ENCODE measurements around the gene PARD6G.

Gene PARD6G

DNA sequence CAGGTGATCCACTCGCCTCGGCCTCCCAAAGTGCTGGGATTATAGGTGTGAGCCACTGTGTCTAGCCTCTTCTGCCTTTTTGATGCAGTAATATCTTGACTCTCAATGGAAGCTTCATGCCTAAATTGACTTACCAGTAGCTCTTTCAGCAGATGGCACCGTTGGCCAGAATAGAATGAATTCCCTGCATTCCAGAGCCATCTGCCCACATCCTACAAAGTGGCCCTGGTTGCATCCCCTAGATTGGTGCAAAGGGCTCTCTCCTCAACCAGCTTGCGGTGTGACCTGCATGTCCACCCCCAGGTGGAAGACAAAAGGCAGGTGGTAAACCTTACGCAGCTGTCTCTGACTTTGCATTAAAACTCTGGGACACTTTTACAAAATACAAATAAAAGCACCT, 4.4 kb upstream of the PARD6G start:
- no peaks in the 10 kb centered on the region for H3K36me3 ChIP-seq (ENCODE audit: control insufficient read depth in 2 of 2, insufficient read depth in 2 of 2, low read length in 2 of 2)
- no peak overlapping the region for H3K9ac ChIP-seq (ENCODE audit: low read depth in 1 of 2, low read length in 2 of 2)
- H3K4me3 ChIP-seq (ENCODE audit: low read length in 2 of 2) = no peak overlapping the region
- no peaks in the 10 kb centered on the region for H3K9me3 ChIP-seq (ENCODE audit: control insufficient read depth in 2 of 2, low read length in 2 of 2)
- H3K27ac ChIP-seq (ENCODE audit: low read depth in 2 of 2, low read length in 2 of 2) = no peak overlapping the region
- no peaks in the 10 kb centered on the region for H3K4me1 ChIP-seq (ENCODE audit: control insufficient read depth in 2 of 2, insufficient read depth in 2 of 2, low read length in 2 of 2)
- peaks cover 0 to 2% of the 10 kb centered on the region in 2 donors for H3K27me3 ChIP-seq (ENCODE audit: control insufficient read depth in 2 of 2, insufficient read depth in 2 of 2, low read length in 2 of 2)

DNA sequence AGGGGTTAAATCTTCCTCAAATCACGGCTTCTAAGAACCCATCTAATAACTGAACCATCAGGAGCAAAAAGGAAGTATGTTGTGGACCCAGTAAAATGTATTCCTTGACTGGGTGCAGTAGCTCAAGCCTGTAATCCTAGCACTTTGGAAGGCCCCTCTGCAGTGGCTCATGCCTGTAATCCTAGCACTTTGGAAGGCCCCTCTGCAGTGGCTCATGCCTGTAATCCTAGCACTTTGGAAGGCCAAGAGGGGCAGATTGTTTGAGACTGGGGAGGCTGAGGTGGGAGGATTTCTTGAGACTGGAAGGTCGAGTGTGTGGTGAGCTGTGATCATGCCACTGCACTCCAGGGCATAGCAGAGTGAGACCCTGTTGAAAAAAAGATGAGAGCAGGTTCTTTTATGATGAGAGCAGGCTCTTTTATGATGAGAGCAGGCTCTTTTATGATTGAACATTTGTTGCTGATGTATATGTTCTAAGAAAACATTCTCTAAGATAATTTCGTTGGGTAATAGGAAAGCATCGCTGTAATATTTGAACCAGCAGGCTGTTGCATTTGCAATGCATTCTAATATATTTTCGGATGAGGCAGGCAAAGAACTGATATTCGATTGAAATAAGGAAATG, 3.5 kb upstream of the PARD6G start:
- H3K27me3 ChIP-seq (ENCODE audit: control insufficient read depth in 2 of 2, insufficient read depth in 2 of 2, low read length in 2 of 2) = peaks cover 2% of the 10 kb centered on the region in 2 donors
- no peak overlapping the region for H3K27ac ChIP-seq (ENCODE audit: low read depth in 2 of 2, low read length in 2 of 2)
- no peaks in the 10 kb centered on the region for H3K36me3 ChIP-seq (ENCODE audit: control insufficient read depth in 2 of 2, insufficient read depth in 2 of 2, low read length in 2 of 2)
- H3K4me1 ChIP-seq (ENCODE audit: control insufficient read depth in 2 of 2, insufficient read depth in 2 of 2, low read length in 2 of 2) = no peaks in the 10 kb centered on the region
- no peaks in the 10 kb centered on the region for H3K9me3 ChIP-seq (ENCODE audit: control insufficient read depth in 2 of 2, low read length in 2 of 2)
- no peak overlapping the region for H3K9ac ChIP-seq (ENCODE audit: low read depth in 1 of 2, low read length in 2 of 2)
- H3K4me3 ChIP-seq (ENCODE audit: low read length in 2 of 2) = no peak overlapping the region

DNA sequence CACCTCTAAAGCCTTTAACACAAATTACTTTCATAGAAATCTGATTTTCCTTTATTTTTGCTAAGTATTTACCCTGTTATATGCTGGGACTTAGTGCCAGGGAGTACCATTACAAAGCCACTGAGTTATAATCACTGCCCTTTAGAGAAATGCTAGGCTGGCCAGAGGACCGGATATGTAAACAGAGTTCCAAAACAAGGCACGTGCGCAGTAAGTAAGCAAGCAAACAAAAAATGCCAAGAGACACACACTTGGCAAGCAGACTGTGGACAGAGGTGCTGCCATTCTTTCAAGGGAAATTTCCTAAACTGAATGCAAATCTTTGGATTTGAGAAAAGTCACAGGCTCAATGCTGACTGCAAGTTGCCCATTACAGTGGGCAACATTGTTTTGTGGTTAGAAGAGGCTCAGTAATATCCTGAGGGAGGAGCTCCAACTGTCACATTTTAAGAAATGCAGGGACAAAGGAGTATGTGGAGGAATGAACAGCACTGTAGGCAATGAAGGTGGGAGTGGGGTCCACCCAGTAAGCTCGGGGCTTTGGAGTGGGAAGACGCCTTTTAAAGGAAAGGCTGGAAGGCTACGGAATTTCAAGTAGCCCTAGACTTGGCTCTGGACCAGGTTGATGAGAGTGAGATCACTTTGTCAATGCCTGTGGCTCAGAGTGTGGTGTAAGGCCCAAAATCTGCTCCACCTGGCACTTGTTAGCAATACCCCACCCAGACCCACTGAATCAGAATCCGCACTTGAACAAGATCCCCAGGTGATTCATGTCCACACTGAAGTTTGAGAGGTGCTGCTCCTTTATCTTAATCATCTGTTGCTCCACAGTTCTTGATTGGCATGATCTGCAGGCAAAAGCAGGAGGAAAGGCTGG, 2.1 kb upstream of the PARD6G start:
- H3K9ac ChIP-seq (ENCODE audit: low read depth in 1 of 2, low read length in 2 of 2) = no peak overlapping the region
- H3K27me3 ChIP-seq (ENCODE audit: control insufficient read depth in 2 of 2, insufficient read depth in 2 of 2, low read length in 2 of 2) = peaks cover 3 to 6% of the 10 kb centered on the region in 2 donors
- H3K27ac ChIP-seq (ENCODE audit: low read depth in 2 of 2, low read length in 2 of 2) = no peak overlapping the region
- no peaks in the 10 kb centered on the region for H3K36me3 ChIP-seq (ENCODE audit: control insufficient read depth in 2 of 2, insufficient read depth in 2 of 2, low read length in 2 of 2)
- H3K9me3 ChIP-seq (ENCODE audit: control insufficient read depth in 2 of 2, low read length in 2 of 2) = no peaks in the 10 kb centered on the region
- H3K4me3 ChIP-seq (ENCODE audit: low read length in 2 of 2) = no peak overlapping the region
- no peaks in the 10 kb centered on the region for H3K4me1 ChIP-seq (ENCODE audit: control insufficient read depth in 2 of 2, insufficient read depth in 2 of 2, low read length in 2 of 2)

DNA sequence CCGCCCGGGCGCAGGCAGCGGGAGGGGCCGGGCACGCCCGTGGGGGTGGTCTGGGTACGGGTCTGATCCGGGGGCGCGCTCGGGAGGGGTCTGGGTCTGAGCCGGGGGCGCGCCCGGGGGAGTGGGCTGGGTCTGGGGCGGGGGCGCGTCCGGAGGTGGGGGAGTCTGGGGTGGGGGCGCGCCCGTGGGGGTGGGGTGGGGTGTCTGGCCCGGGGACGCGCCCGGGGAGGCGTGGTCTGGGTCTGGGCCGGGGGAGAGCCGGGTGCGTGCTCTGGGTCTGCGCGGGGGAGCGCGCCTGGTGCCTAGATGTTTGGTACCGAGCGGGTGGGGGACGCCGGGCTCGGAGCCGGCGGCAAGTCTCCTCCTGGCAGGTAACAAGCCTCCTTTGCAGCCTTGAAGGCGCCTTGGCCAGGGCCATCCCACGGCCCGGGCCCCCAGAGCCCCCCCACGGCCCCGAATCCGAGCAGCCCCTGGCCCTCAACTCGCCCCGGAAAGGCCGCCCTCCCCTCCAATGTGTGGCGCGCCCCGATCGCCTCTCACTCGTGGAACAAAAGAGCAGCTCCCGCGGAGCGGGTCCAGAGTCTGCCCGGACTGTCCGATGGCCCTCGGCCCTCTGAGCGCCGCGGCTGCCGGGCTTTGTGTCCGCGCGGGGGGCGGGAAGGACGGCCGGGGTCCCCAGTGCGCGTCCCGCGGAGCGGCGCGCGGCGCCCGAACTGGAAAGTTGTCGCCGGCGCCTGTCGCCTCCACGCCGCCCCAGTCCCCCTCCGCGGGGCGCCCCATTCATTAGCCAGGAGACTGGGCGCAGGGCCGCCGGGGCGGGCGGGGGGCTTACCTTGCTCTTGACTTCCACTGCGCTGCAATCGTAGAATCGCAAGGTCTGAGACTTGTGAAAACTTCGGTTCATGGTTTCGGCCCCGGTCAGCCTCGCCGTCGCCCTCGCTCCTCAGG, 595 bp downstream of the PARD6G start:
- H3K27ac ChIP-seq (ENCODE audit: low read depth in 2 of 2, low read length in 2 of 2) = no peak overlapping the region

DNA sequence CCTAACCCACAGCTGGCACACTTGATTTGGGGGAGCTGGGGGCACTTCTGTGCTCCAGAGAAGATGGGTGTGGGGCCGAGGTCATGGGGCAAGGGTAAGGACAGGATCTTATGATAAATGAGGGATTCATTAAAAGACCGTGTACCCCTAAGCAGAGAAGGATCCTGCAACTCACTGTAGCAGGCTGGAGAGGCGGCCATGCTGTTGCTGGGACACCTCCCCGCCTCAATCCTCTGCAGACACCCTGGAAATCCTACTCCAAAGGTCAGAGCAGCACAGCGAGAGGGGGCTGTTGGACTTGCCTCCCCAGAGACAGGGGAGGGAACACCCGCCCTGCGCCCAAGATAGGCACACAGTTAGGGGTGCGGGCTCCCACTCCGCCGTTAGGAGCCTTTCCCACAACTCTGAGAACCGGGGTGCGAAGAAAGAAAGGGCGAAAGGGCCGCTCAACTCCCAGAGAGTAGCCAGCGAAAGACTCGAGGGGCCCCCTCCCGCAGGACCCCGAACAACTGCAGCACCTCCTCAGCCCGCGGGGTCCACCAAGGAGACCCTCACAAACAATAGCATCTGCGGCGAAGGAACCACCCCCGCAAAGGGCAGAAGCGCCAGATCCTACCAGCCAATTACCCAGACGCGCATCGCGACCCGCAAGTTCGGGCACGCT, 1.4 kb downstream of the PARD6G start:
- no peak overlapping the region for H3K27ac ChIP-seq (ENCODE audit: low read depth in 2 of 2, low read length in 2 of 2)
- H3K9ac ChIP-seq (ENCODE audit: low read depth in 1 of 2, low read length in 2 of 2) = no peak overlapping the region
- no peaks in the 10 kb centered on the region for H3K9me3 ChIP-seq (ENCODE audit: control insufficient read depth in 2 of 2, low read length in 2 of 2)
- H3K4me1 ChIP-seq (ENCODE audit: control insufficient read depth in 2 of 2, insufficient read depth in 2 of 2, low read length in 2 of 2) = no peaks in the 10 kb centered on the region
- H3K36me3 ChIP-seq (ENCODE audit: control insufficient read depth in 2 of 2, insufficient read depth in 2 of 2, low read length in 2 of 2) = no peaks in the 10 kb centered on the region
- H3K4me3 ChIP-seq (ENCODE audit: low read length in 2 of 2) = peak overlapping the region in 1 of 2 donors; percentile 15
- H3K27me3 ChIP-seq (ENCODE audit: control insufficient read depth in 2 of 2, insufficient read depth in 2 of 2, low read length in 2 of 2) = peaks cover 3 to 4% of the 10 kb centered on the region in 2 donors

More for the DNA sequence above, 595 bp downstream of the PARD6G start:
- Histone ChIP-seq H3K9me3 (ENCODE audit: control insufficient read depth in 2 of 2, low read length in 2 of 2) (no peaks in the 10 kb centered on the region), H3K4me3 (ENCODE audit: low read length in 2 of 2) (peak overlapping the region; percentile 54 to 63), H3K4me1 (ENCODE audit: control insufficient read depth in 2 of 2, insufficient read depth in 2 of 2, low read length in 2 of 2) (no peaks in the 10 kb centered on the region), H3K9ac (ENCODE audit: low read depth in 1 of 2, low read length in 2 of 2) (peak overlapping the region; percentile 41 to 45), H3K27me3 (ENCODE audit: control insufficient read depth in 2 of 2, insufficient read depth in 2 of 2, low read length in 2 of 2) (peaks cover 3 to 5% of the 10 kb centered on the region in 2 donors), H3K36me3 (ENCODE audit: control insufficient read depth in 2 of 2, insufficient read depth in 2 of 2, low read length in 2 of 2) (no peaks in the 10 kb centered on the region)

DNA sequence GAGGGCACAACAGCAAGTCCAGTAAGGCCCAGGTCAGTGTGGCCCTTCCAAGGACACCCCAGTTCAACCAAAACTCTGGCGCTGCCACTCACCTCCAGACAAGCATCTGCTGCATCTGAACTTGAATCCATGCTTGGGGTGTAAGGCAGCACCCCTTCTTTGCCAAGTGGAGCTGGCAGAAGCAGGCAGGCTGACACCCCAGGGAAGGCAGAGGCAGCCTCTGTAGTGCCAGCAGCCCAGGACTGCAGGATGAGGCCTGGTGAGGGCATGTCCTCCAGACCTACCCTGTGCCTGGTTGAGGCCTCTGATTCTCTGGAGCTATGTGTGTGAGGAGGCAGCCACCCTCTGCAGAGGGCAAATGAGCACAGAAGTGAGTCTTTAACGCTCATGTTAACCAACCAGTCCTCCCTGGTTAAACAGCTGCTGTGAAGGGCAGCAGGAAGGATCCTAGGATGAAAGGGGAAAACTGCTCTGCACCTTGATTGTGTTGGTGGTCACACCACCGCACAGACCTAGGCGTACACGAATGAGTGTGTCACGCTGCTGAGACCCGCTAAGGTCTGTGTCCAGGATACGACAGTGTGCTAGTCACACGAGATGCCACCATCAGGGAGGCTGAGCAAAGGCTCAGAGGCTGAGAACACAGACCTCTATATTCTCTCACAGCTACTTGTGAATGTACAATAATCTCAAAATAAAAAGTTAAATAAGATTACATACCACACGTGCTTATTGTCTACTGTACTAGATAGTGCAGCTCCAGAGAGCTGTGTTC, 2.2 kb downstream of the PARD6G start:
- Histone ChIP-seq H3K4me3 (ENCODE audit: low read length in 2 of 2) (no peak overlapping the region), H3K36me3 (ENCODE audit: control insufficient read depth in 2 of 2, insufficient read depth in 2 of 2, low read length in 2 of 2) (no peaks in the 10 kb centered on the region), H3K4me1 (ENCODE audit: control insufficient read depth in 2 of 2, insufficient read depth in 2 of 2, low read length in 2 of 2) (no peaks in the 10 kb centered on the region), H3K27ac (ENCODE audit: low read depth in 2 of 2, low read length in 2 of 2) (no peak overlapping the region), H3K9ac (ENCODE audit: low read depth in 1 of 2, low read length in 2 of 2) (no peak overlapping the region), H3K9me3 (ENCODE audit: control insufficient read depth in 2 of 2, low read length in 2 of 2) (no peaks in the 10 kb centered on the region), H3K27me3 (ENCODE audit: control insufficient read depth in 2 of 2, insufficient read depth in 2 of 2, low read length in 2 of 2) (peaks cover 3 to 4% of the 10 kb centered on the region in 2 donors)

DNA sequence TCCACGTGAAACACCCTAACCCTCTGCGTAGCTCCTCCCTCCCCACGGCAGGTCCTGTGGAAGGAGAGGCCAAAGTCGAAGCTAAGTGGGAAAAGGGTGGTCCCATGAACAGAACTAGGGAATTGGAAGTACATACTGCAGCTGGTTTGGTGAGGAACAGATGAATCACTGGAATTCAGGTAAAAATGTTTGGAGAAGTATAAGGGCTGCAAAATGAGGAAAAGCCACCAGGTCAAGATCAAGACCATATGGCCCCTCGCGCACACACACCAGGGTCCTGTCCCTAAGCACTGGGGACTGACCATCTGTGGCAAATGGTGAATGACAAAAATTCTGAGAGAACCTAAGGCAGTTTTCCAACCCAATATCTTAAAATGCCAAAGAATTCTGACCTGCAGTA, 3.1 kb downstream of the PARD6G start:
- Histone ChIP-seq H3K27ac (ENCODE audit: low read depth in 2 of 2, low read length in 2 of 2) (no peak overlapping the region), H3K4me3 (ENCODE audit: low read length in 2 of 2) (no peak overlapping the region), H3K36me3 (ENCODE audit: control insufficient read depth in 2 of 2, insufficient read depth in 2 of 2, low read length in 2 of 2) (no peaks in the 10 kb centered on the region), H3K9me3 (ENCODE audit: control insufficient read depth in 2 of 2, low read length in 2 of 2) (no peaks in the 10 kb centered on the region), H3K4me1 (ENCODE audit: control insufficient read depth in 2 of 2, insufficient read depth in 2 of 2, low read length in 2 of 2) (no peaks in the 10 kb centered on the region), H3K27me3 (ENCODE audit: control insufficient read depth in 2 of 2, insufficient read depth in 2 of 2, low read length in 2 of 2) (peaks cover 3 to 4% of the 10 kb centered on the region in 2 donors), H3K9ac (ENCODE audit: low read depth in 1 of 2, low read length in 2 of 2) (no peak overlapping the region)

DNA sequence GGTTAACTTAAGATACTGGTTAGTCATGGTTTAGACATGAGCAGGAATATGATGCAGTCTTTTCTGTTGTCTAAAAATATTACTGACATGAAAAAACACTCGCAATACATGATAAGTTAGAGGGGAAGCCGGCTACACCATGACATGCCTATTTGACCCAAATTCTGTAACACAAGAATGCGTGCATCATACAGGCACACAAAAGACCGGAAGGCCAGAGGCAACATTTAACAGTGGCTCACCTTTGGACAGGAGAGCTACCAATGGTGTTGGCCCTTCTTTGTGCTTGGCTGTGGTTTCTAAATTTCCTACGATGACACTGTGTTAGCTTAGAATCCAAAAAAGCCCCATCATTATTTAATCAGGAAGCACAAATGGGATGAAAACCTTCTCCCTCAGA, 4.1 kb downstream of the PARD6G start:
- H3K27ac ChIP-seq (ENCODE audit: low read depth in 2 of 2, low read length in 2 of 2) = no peak overlapping the region
- peaks cover 3 to 4% of the 10 kb centered on the region in 2 donors for H3K27me3 ChIP-seq (ENCODE audit: control insufficient read depth in 2 of 2, insufficient read depth in 2 of 2, low read length in 2 of 2)
- H3K9ac ChIP-seq (ENCODE audit: low read depth in 1 of 2, low read length in 2 of 2) = no peak overlapping the region
- no peaks in the 10 kb centered on the region for H3K9me3 ChIP-seq (ENCODE audit: control insufficient read depth in 2 of 2, low read length in 2 of 2)
- no peaks in the 10 kb centered on the region for H3K36me3 ChIP-seq (ENCODE audit: control insufficient read depth in 2 of 2, insufficient read depth in 2 of 2, low read length in 2 of 2)
- H3K4me3 ChIP-seq (ENCODE audit: low read length in 2 of 2) = no peak overlapping the region
- no peaks in the 10 kb centered on the region for H3K4me1 ChIP-seq (ENCODE audit: control insufficient read depth in 2 of 2, insufficient read depth in 2 of 2, low read length in 2 of 2)

All from mucosa of rectum (tissue), 2 donors.